Measurements from ENCODE around the gene GRAMD1B. TPM values are rescaled to one million over a fixed set of nuclear protein-coding genes. Genes with fewer than 3 reads are reported as not detected.

GRAMD1B gene
- total and polyA plus RNA-seq, 8 donors, result 1.1 to 4.8 (median 2.2) TPM

- H3K27me3 ChIP-seq, result peaks cover 0 to 3% (median 0%) of the 10 kb centered on the region in 4 donors
- no peak overlapping the region for H3K27ac ChIP-seq
- DNase-seq, result no peak
- WGBS, 2 donors, result 26 to 34% methylated on average over 3 of the region's 3 CpGs
- no peak for ATAC-seq
- no peak for TF ChIP-seq CTCF (IDR thresholded peaks at IDR 0.05)
- no peak for FAIRE-seq
- no peak overlapping the region for H3K4me3 ChIP-seq
- no peaks in the 10 kb centered on the region for H3K4me1 ChIP-seq
- no peaks in the 10 kb centered on the region for H3K36me3 ChIP-seq
- intact Hi-C loops (cut with DNase I), result no loop called here
- no peaks in the 10 kb centered on the region for H3K9me3 ChIP-seq
These were observed 51.6 kb downstream of the GRAMD1B start for GRCh38 chr11:123481640-123482039.

- no peak for TF ChIP-seq CTCF (IDR thresholded peaks at IDR 0.05)
- Histone ChIP-seq H3K4me3 (no peak overlapping the region), H3K27ac (no peak overlapping the region), H3K4me1 (no peaks in the 10 kb centered on the region), H3K9me3 (no peaks in the 10 kb centered on the region), H3K36me3 (no peaks in the 10 kb centered on the region), H3K27me3 (peaks cover 0 to 3% (median 0%) of the 10 kb centered on the region in 4 donors)
- no peak for ATAC-seq
- 68 to 76% methylated on average over 6 of the region's 6 CpGs for WGBS, 2 donors
- FAIRE-seq, result no peak
- intact Hi-C loops (cut with DNase I), result no loop called here
- no peak for DNase-seq
These were observed 52.1 kb downstream of the GRAMD1B start for GRCh38 chr11:123482218-123482617.

- intact Hi-C loops (cut with DNase I), result no loop called here
- ATAC-seq, result no peak
- H3K27me3 ChIP-seq, result peaks cover 0 to 3% (median 0%) of the 10 kb centered on the region in 4 donors
- H3K9me3 ChIP-seq, result no peaks in the 10 kb centered on the region
- H3K4me3 ChIP-seq, result no peak overlapping the region
- FAIRE-seq, result no peak
- H3K36me3 ChIP-seq, result no peaks in the 10 kb centered on the region
- TF ChIP-seq CTCF (IDR thresholded peaks at IDR 0.05), result no peak
- WGBS, 2 donors, result 55 to 59% methylated on average over 8 of the region's 8 CpGs
- DNase-seq, result no peak
- no peaks in the 10 kb centered on the region for H3K4me1 ChIP-seq
- H3K27ac ChIP-seq, result no peak overlapping the region
These were observed 53.0 kb downstream of the GRAMD1B start for GRCh38 chr11:123483058-123483457.

- Histone ChIP-seq H3K36me3 (no peaks in the 10 kb centered on the region), H3K4me3 (no peak overlapping the region), H3K27ac (no peak overlapping the region), H3K4me1 (no peaks in the 10 kb centered on the region), H3K27me3 (peaks cover 0 to 3% (median 0%) of the 10 kb centered on the region in 4 donors), H3K9me3 (no peaks in the 10 kb centered on the region)
- DNase-seq (no peak), FAIRE-seq (no peak), ATAC-seq (no peak)
- no peak for TF ChIP-seq CTCF (IDR thresholded peaks at IDR 0.05)
- intact Hi-C loops (cut with DNase I), result no loop called here
- 40 to 41% methylated on average over 4 of the region's 4 CpGs for WGBS, 2 donors
These were observed 53.4 kb downstream of the GRAMD1B start for GRCh38 chr11:123483466-123483865.

GRCh38 chr11:123484448-123484847 is 54.4 kb downstream of the GRAMD1B start:
- H3K4me1 ChIP-seq, result no peaks in the 10 kb centered on the region
- intact Hi-C loops (cut with DNase I), result no loop called here
- WGBS, 2 donors, result 47 to 66% methylated on average over 8 of the region's 8 CpGs
- peaks cover 0 to 3% (median 0%) of the 10 kb centered on the region in 4 donors for H3K27me3 ChIP-seq
- FAIRE-seq (no peak), DNase-seq (no peak), ATAC-seq (no peak)
- TF ChIP-seq CTCF (IDR thresholded peaks at IDR 0.05), result no peak
- H3K4me3 ChIP-seq, result no peak overlapping the region
- H3K9me3 ChIP-seq, result no peaks in the 10 kb centered on the region
- H3K27ac ChIP-seq, result no peak overlapping the region
- no peaks in the 10 kb centered on the region for H3K36me3 ChIP-seq
